OCI-LY1 (cell line): ENCODE results near the gene GAS2L2.
"Not testable (repeated sequence)": the region's sequence is repeated elsewhere in the genome, so short reads cannot be mapped to it uniquely, and the experiment has no call there.

Experiments
- H2AFZ ChIP-seq: fragments of 200-600 bp; sonication (generic), shearing (Covaris generic); 2 replicates; pipeline ENCODE4 v1.6.0; 2014; ENCODE audit warnings: antibody characterized with exemption, mild to moderate bottlenecking, low read length
- H3F3A ChIP-seq: fragments of 200-600 bp; sonication (generic), shearing (Covaris generic); 2 replicates; pipeline ENCODE4 v1.6.0; 2014; ENCODE audit warnings: mild to moderate bottlenecking, antibody characterized with exemption, low read length, moderate library complexity; ENCODE audit not compliant: insufficient read depth
- H3K27ac ChIP-seq: fragments of 200-600 bp; sonication (generic); 2 replicates; pipeline ENCODE4 v1.5.1; 2014; ENCODE audit warnings: low read length, mixed run types, mild to moderate bottlenecking, low read depth; ENCODE audit not compliant: poor library complexity, severe bottlenecking
- H3K27me3 ChIP-seq: fragments of 200-600 bp; sonication (generic); 2 replicates; pipeline ENCODE4 v1.6.0; 2014; ENCODE audit warnings: antibody characterized with exemption, mild to moderate bottlenecking, low read length, moderate library complexity; ENCODE audit not compliant: insufficient read depth
- H3K36me3 ChIP-seq: fragments of 200-600 bp; sonication (generic); 2 replicates; pipeline ENCODE4 v1.6.1; 2014; ENCODE audit warnings: mild to moderate bottlenecking, antibody characterized with exemption, low read length, moderate library complexity, mixed read lengths; ENCODE audit not compliant: insufficient read depth
- H3K4me1 ChIP-seq: fragments of 200-600 bp; sonication (generic); 2 replicates; pipeline ENCODE4 v1.5.1; 2014; ENCODE audit warnings: mild to moderate bottlenecking, low read length, moderate library complexity; ENCODE audit not compliant: insufficient read depth, severe bottlenecking
- H3K4me2 ChIP-seq: fragments of 200-600 bp; sonication (generic), shearing (Covaris generic); 2 replicates; pipeline ENCODE4 v1.6.1; 2014; ENCODE audit warnings: low read length
- H3K4me3 ChIP-seq: fragments of 200-600 bp; sonication (generic); 2 replicates; pipeline ENCODE4 v1.5.1; 2014; ENCODE audit warnings: low read length, low read depth, mild to moderate bottlenecking, mixed read lengths; ENCODE audit not compliant: poor library complexity, severe bottlenecking
- H3K79me2 ChIP-seq: fragments of 200-600 bp; shearing (Covaris generic); 2 replicates; pipeline ENCODE4 v1.6.1; 2016; ENCODE audit warnings: mixed run types, low read length, mixed read lengths; ENCODE audit not compliant: insufficient read depth
- H3K9ac ChIP-seq: fragments of 200-600 bp; sonication (generic), shearing (Covaris generic); 2 replicates; pipeline ENCODE4 v1.6.1; 2014; ENCODE audit warnings: mild to moderate bottlenecking, low read length, mixed read lengths
- H3K9me2 ChIP-seq: fragments of 200-600 bp; sonication (generic), shearing (Covaris generic); 2 replicates; pipeline ENCODE4 v1.6.1; 2014; ENCODE audit warnings: low read depth, mild to moderate bottlenecking, low read length, mixed read lengths
- H3K9me3 ChIP-seq: fragments of 200-600 bp; shearing (Covaris generic); 2 replicates; pipeline ENCODE4 v1.6.1; 2014; ENCODE audit warnings: low read length, mixed read lengths
- H4K20me1 ChIP-seq: fragments of 200-600 bp; sonication (generic), shearing (Covaris generic); 2 replicates; pipeline ENCODE4 v1.6.0; 2016; ENCODE audit warnings: mild to moderate bottlenecking, low read length; ENCODE audit not compliant: insufficient read depth
- EZH2 ChIP-seq: fragments of 200-600 bp; sonication (generic), shearing (Covaris generic); IDR thresholded peaks from 2 replicates; pipeline ENCODE4 v1.8.0; 2017; ENCODE audit warnings: borderline replicate concordance, mixed run types, mild to moderate bottlenecking, antibody characterized with exemption, low read length, moderate library complexity, mixed read lengths
- TF ChIP-seq, protein P1 (sequence below): fragments of 200-600 bp; sonication (generic), shearing (Covaris generic); IDR thresholded peaks from 2 replicates; pipeline ENCODE4 v1.5.1; 2017; ENCODE audit warnings: mild to moderate bottlenecking, antibody characterized with exemption, low read length, moderate library complexity, mixed read lengths

GAS2L2 gene

DNA sequence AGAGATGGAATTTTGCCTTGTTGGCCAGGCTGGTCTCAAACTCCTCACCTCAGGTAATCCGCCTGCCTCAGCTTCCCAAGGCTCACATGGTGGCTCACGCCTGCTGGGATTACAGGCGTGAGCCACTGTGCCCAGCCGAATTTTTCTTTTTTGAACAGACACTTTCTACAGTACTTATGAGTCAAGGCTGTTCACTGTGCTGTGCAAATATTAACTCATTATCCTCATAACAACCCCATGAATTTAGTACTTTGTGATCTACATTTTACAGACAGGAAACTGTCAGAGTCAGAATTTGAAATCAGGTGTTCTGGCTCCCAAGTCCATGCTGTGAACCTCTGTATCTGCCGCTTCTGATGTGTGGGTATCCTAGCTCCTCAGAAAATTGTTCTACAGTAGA lies 47.3 kb downstream of the GAS2L2 start:
- no peak overlapping the region for H3K4me2 ChIP-seq
- no peak overlapping the region for H3K4me3 ChIP-seq
- no peaks in the 10 kb centered on the region for H3K9me2 ChIP-seq
- H3K36me3 ChIP-seq = peaks cover 6% of the 10 kb centered on the region; the same call in 1 of the 2 replicates
- no peaks in the 10 kb centered on the region for H4K20me1 ChIP-seq
- no peaks in the 10 kb centered on the region for H3F3A ChIP-seq
- no peaks in the 10 kb centered on the region for H3K79me2 ChIP-seq
- H3K9ac ChIP-seq = no peak overlapping the region
- H3K27ac ChIP-seq = no peak overlapping the region
- no peaks in the 10 kb centered on the region for H3K27me3 ChIP-seq
- peaks cover 19% of the 10 kb centered on the region for H3K4me1 ChIP-seq
- no peak for TF ChIP-seq EZH2
- TF ChIP-seq, protein P1, sequence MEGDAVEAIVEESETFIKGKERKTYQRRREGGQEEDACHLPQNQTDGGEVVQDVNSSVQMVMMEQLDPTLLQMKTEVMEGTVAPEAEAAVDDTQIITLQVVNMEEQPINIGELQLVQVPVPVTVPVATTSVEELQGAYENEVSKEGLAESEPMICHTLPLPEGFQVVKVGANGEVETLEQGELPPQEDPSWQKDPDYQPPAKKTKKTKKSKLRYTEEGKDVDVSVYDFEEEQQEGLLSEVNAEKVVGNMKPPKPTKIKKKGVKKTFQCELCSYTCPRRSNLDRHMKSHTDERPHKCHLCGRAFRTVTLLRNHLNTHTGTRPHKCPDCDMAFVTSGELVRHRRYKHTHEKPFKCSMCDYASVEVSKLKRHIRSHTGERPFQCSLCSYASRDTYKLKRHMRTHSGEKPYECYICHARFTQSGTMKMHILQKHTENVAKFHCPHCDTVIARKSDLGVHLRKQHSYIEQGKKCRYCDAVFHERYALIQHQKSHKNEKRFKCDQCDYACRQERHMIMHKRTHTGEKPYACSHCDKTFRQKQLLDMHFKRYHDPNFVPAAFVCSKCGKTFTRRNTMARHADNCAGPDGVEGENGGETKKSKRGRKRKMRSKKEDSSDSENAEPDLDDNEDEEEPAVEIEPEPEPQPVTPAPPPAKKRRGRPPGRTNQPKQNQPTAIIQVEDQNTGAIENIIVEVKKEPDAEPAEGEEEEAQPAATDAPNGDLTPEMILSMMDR = no peak
- H3K9me3 ChIP-seq = no peaks in the 10 kb centered on the region
- no peak overlapping the region for H2AFZ ChIP-seq

GRCh38 chr17:35705230-35705629 lies 47.8 kb downstream of the GAS2L2 start:
- H3K9ac ChIP-seq = no peak overlapping the region
- no peaks in the 10 kb centered on the region for H4K20me1 ChIP-seq
- no peaks in the 10 kb centered on the region for H3K9me2 ChIP-seq
- TF ChIP-seq, protein P1 = no peak
- H3F3A ChIP-seq = no peaks in the 10 kb centered on the region
- H2AFZ ChIP-seq = no peak overlapping the region
- no peaks in the 10 kb centered on the region for H3K79me2 ChIP-seq
- H3K27ac ChIP-seq = no peak overlapping the region
- no peak overlapping the region for H3K4me3 ChIP-seq
- H3K36me3 ChIP-seq = peaks cover 6% of the 10 kb centered on the region; the same call in 1 of the 2 replicates
- H3K27me3 ChIP-seq = no peaks in the 10 kb centered on the region
- no peaks in the 10 kb centered on the region for H3K9me3 ChIP-seq
- peaks cover 19% of the 10 kb centered on the region for H3K4me1 ChIP-seq
- no peak overlapping the region for H3K4me2 ChIP-seq

- not testable (repeated sequence) for H3K27me3 ChIP-seq, H3K4me3 ChIP-seq, H3F3A ChIP-seq, H2AFZ ChIP-seq, H3K36me3 ChIP-seq, H3K9ac ChIP-seq, H3K4me1 ChIP-seq, H4K20me1 ChIP-seq, H3K79me2 ChIP-seq, H3K4me2 ChIP-seq, H3K27ac ChIP-seq, H3K9me2 ChIP-seq, H3K9me3 ChIP-seq
Observed at GRCh38 chr17:35703308-35703707, 49.7 kb downstream of the GAS2L2 start.

- TF ChIP-seq, protein P1 = no peak
- no peak for TF ChIP-seq EZH2
- Histone ChIP-seq H3K36me3 (no peaks in the 10 kb centered on the region), H3K4me3 (no peak overlapping the region)
Observed at GRCh38 chr17:35701491-35701890, 51.5 kb downstream of the GAS2L2 start.

More at GRCh38 chr17:35701491-35701890, 51.5 kb downstream of the GAS2L2 start:
- H3K9me3 ChIP-seq = no peaks in the 10 kb centered on the region
- no peak overlapping the region for H3K4me2 ChIP-seq
- H2AFZ ChIP-seq = no peak overlapping the region
- H3F3A ChIP-seq = no peaks in the 10 kb centered on the region
- H4K20me1 ChIP-seq = no peaks in the 10 kb centered on the region
- no peaks in the 10 kb centered on the region for H3K27me3 ChIP-seq
- no peaks in the 10 kb centered on the region for H3K9me2 ChIP-seq
- H3K79me2 ChIP-seq = no peaks in the 10 kb centered on the region
- H3K9ac ChIP-seq = no peak overlapping the region
- H3K27ac ChIP-seq = no peak overlapping the region
- no peaks in the 10 kb centered on the region for H3K4me1 ChIP-seq
